Cardiac muscle cell (in vitro differentiated cells and primary cell): ENCODE measurements around the gene ISG20. TPM values are rescaled to one million over a fixed set of nuclear protein-coding genes. Genes with fewer than 3 reads are reported as not detected.

Experiments used
- DNase-seq, 2 donors: peaks; one replicate each; pipeline versions ENCODE4 v3.0.0 to v3.0.0-alpha.2; 2010 to 2017; ENCODE audit warnings: low read depth in 1 of 2, low spot score in 1 of 2
- H3K27ac ChIP-seq: fragments of 200-600 bp; sonication (generic); 2 replicates; pipeline ENCODE4 v1.5.1; 2016
- H3K27me3 ChIP-seq: fragments of 200-600 bp; sonication (generic); 2 replicates; pipeline ENCODE4 v1.6.0; 2016; ENCODE audit warnings: control low read depth
- H3K36me3 ChIP-seq: fragments of 200-600 bp; sonication (generic); 2 replicates; pipeline ENCODE4 v1.5.1; 2016; ENCODE audit warnings: control low read depth
- H3K4me1 ChIP-seq: fragments of 200-600 bp; sonication (generic); 2 replicates; pipeline ENCODE4 v1.8.1; 2017; ENCODE audit warnings: low read depth, mild to moderate bottlenecking, mixed run types
- H3K4me3 ChIP-seq: fragments of 200-600 bp; sonication (generic); 2 replicates; pipeline ENCODE4 v1.5.1; 2016; ENCODE audit warnings: mild to moderate bottlenecking
- H3K9me3 ChIP-seq: fragments of 200-600 bp; sonication (generic); 2 replicates; pipeline ENCODE4 v1.5.1; 2017; ENCODE audit warnings: low read depth, mild to moderate bottlenecking, control low read depth
- polyA plus RNA-seq: library from polyadenylated mRNA; unstranded; fragments of >200 nt; fragmentation: Nextera tagmentation; extraction: Ambion mirVana; gene quantifications from 2 replicates; pipeline ENCODE4 v1.2.1, GENCODE V29; 2016
- total RNA-seq: library from RNA; depleted of rRNA; stranded (reverse); fragments of >200 nt; gene quantifications from 2 replicates; pipeline ENCODE4 v1.2.3, GENCODE V29; 2016
- TF ChIP-seq, protein P1 (sequence below): IDR thresholded peaks from 2 replicates; pipeline ENCODE4 v1.5.1; 2012; ENCODE audit warnings: low read depth, mild to moderate bottlenecking, low read length

The ISG20 gene
- total and polyA plus RNA-seq, 2 experiments from 2014 or later = 0.69 TPM; not detected in 1

- Histone ChIP-seq H3K27me3 (no peaks in the 10 kb centered on the region), H3K4me1 (no peaks in the 10 kb centered on the region), H3K36me3 (no peaks in the 10 kb centered on the region), H3K9me3 (no peaks in the 10 kb centered on the region), H3K27ac (no peak overlapping the region), H3K4me3 (no peak overlapping the region)
- no peak for DNase-seq
- TF ChIP-seq, protein P1, sequence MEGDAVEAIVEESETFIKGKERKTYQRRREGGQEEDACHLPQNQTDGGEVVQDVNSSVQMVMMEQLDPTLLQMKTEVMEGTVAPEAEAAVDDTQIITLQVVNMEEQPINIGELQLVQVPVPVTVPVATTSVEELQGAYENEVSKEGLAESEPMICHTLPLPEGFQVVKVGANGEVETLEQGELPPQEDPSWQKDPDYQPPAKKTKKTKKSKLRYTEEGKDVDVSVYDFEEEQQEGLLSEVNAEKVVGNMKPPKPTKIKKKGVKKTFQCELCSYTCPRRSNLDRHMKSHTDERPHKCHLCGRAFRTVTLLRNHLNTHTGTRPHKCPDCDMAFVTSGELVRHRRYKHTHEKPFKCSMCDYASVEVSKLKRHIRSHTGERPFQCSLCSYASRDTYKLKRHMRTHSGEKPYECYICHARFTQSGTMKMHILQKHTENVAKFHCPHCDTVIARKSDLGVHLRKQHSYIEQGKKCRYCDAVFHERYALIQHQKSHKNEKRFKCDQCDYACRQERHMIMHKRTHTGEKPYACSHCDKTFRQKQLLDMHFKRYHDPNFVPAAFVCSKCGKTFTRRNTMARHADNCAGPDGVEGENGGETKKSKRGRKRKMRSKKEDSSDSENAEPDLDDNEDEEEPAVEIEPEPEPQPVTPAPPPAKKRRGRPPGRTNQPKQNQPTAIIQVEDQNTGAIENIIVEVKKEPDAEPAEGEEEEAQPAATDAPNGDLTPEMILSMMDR = no peak
These were observed 47.4 kb downstream of the ISG20 start for GRCh38 chr15:88686166-88686565.

- TF ChIP-seq, protein P1 = no peak
- Histone ChIP-seq H3K36me3 (no peaks in the 10 kb centered on the region), H3K27me3 (no peaks in the 10 kb centered on the region), H3K4me3 (no peak overlapping the region), H3K9me3 (no peaks in the 10 kb centered on the region), H3K4me1 (no peaks in the 10 kb centered on the region), H3K27ac (no peak overlapping the region)
- DNase-seq = no peak
These were observed 49.6 kb downstream of the ISG20 start for GRCh38 chr15:88688394-88688933.

DNA sequence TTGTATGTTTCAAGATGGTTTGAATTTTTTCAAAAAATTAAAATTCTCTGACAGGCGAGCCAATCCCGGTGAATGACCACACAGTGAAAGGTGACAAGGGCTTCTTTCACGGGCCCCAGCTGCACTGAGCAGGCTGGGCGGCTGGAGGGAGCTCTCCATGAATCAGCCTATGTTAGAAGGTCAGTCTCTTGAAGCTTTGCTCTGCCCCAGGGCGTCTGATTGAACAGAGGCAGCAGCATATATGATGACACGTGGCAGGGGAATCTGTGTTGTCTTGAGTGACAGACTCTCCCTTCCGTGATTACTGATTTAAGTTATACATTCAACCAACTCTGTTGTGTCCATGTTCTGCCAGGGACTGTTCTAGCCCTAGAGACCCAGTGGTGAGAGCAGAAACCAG lies 51.5 kb downstream of the ISG20 start:
- TF ChIP-seq, protein P1 = no peak
- no peak for DNase-seq
- no peak overlapping the region for H3K4me3 ChIP-seq

DNA sequence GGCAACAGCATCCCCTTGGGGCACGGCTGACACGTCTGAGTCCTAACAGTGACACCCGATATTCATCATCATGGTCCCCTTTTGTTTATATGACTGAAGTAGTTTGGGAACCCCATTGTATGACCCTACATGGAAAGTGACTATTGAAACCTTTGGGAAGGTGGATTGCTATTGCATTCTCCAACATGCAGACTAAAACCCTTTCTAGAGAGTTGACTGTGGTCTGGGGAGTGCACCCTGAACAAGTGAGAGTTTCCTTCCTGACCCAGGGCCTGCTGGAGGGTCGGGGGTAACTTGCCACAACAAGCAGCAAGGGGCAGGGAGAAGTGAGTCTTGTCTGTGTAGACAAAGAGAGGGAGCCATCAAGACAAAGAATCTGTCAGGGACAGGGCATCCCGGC lies 54.4 kb downstream of the ISG20 start:
- H3K36me3 ChIP-seq = no peaks in the 10 kb centered on the region
- no peak overlapping the region for H3K27ac ChIP-seq
- peaks cover 4% of the 10 kb centered on the region for H3K27me3 ChIP-seq
- H3K9me3 ChIP-seq = no peaks in the 10 kb centered on the region
- H3K4me1 ChIP-seq = no peaks in the 10 kb centered on the region
- TF ChIP-seq, protein P1 = no peak
- no peak for DNase-seq
- H3K4me3 ChIP-seq = no peak overlapping the region

More for the DNA sequence above, 51.5 kb downstream of the ISG20 start:
- H3K9me3 ChIP-seq = no peaks in the 10 kb centered on the region
- no peak overlapping the region for H3K27ac ChIP-seq
- no peaks in the 10 kb centered on the region for H3K36me3 ChIP-seq
- no peaks in the 10 kb centered on the region for H3K27me3 ChIP-seq
- H3K4me1 ChIP-seq = no peaks in the 10 kb centered on the region

DNA sequence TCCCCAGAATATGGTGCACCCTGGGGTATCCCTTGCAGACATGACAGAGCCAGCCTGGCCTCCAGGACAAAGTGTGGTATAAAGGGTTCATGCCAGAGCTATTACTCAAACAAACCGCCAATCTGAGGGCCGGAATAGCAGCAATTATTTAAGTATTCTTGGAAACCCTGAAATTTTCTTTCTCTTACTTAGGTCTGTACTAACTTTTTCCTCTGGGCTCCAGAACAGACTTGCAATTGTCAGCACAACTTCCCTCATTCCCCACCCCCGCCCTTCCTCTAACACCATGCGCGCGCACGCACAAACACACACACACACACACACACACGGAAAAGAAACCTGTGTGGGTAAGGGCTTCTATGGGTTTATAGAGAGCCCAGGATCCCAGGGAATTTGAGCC lies 56.3 kb downstream of the ISG20 start:
- H3K4me3 ChIP-seq = no peak overlapping the region
- H3K27me3 ChIP-seq = peaks cover 22% of the 10 kb centered on the region
- no peaks in the 10 kb centered on the region for H3K36me3 ChIP-seq
- no peak for DNase-seq
- TF ChIP-seq, protein P1 = no peak
- no peaks in the 10 kb centered on the region for H3K4me1 ChIP-seq
- no peak overlapping the region for H3K27ac ChIP-seq
- H3K9me3 ChIP-seq = no peaks in the 10 kb centered on the region
